CD4-positive, alpha-beta T cell treated with Interferon alpha-2 for 1 hour (primary cell): Measurements from ENCODE around the gene PRR15.

ENCODE experiments used
- DNase-seq, 2 donors: peaks; one replicate each; pipeline ENCODE4 v3.0.0-alpha.2; 2020 to 2022

Gene PRR15

DNA sequence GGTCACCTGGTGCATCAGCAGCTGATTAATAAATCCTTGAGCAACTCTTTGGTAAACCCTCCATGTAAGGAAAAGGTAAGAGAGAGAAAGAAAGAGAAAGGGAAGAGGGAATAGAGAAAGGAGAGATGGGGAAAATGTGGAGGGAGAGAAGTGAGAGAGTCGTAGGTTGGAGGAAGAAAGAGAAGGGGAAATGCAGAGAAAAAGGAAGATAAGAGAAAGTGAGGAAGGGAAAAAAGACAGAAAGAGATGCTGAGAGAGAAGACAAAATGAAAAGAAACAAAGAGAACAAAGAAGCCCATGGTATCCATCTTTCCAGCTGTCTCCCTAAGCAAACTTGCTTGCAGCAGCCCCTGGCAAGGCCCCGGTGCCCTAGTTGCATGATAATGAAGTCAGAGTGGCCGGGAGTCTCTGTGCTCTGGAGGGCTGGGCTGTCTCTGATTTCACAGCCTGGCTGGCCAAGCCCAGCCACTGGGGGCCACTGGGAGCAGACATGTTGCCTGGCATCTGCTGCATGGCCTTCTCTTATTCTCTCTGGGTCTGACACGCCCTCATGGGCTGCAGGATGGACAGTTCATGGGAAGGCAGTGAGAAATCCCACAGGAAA lies 48.4 kb downstream of the PRR15 start:
- no peak for DNase-seq

DNA sequence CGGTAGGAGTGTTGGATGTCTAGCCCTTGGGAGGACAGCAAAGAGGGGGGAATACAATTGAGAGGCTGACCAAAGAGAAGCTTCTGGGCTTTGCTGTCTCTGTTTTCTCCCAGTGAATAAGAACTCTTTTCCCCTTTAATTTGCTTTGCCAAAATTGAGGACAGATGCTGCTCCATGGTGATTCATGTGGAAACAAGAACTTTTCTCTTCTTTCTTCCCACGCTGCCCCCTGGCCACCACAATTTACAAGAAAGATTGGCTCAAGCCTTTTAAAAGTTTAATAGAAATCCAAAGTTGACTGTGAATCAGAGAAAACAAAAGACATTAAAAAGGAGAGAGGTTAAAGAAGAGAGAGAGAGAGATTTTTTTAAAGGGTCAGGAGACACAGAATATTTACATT lies 49.0 kb downstream of the PRR15 start:
- DNase-seq, result no peak

GRCh38 chr7:29613100-29613499 lies 49.5 kb downstream of the PRR15 start:
- DNase-seq, result no peak

GRCh38 chr7:29614229-29614628 lies 50.6 kb downstream of the PRR15 start:
- no peak for DNase-seq
